GM18507 (cell line): ENCODE results near the gene ANAPC2.

Source experiments
- DNase-seq: peaks from one replicate; pipeline ENCODE4 v3.0.0; 2011; ENCODE audit warnings: low read depth; ENCODE audit not compliant: insufficient read length; ENCODE audit errors: extremely low spot score
- FAIRE-seq: peaks from 2 replicates; lab custom pipeline; 2011; peaks lifted over from hg19 to GRCh38; lab: Jason Lieb, UNC

The ANAPC2 gene

DNA sequence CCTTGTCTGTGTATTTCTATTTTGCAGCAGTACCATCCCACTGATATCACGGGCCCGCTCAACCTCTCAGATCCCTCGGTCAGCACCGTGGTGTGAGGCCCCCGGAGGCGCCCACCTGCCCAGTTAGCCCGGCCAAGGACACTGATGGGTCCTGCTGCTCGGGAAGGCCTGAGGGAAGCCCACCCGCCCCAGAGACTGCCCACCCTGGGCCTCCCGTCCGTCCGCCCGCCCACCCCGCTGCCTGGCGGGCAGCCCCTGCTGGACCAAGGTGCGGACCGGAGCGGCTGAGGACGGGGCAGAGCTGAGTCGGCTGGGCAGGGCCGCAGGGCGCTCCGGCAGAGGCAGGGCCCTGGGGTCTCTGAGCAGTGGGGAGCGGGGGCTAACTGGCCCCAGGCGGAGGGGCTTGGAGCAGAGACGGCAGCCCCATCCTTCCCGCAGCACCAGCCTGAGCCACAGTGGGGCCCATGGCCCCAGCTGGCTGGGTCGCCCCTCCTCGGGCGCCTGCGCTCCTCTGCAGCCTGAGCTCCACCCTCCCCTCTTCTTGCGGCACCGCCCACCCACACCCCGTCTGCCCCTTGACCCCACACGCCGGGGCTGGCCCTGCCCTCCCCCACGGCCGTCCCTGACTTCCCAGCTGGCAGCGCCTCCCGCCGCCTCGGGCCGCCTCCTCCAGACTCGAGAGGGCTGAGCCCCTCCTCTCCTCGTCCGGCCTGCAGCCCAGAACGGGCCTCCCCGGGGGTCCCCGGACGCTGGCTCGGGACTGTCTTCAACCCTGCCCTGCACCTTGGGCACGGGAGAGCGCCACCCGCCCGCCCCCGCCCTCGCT, 20.4 kb downstream of the ANAPC2 start:
- DNase-seq: no peak
- no peak for FAIRE-seq

DNA sequence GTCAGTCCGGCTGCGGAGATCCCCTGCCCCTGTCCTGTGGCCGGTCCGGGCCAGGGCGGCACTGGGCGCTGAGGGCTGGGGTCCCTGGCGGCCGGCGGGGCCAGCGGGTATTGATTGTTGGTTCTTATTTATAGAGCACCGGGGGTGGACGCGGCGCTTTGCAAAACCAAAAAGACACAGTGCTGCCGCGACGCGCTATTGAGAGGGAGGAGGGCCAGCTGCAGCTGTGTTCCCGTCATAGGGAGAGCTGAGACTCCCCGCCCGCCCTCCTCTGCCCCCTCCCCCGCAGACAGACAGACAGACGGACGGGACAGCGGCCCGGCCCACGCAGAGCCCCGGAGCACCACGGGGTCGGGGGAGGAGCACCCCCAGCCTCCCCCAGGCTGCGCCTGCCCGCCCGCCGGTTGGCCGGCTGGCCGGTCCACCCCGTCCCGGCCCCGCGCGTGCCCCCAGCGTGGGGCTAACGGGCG, 21.0 kb downstream of the ANAPC2 start:
- FAIRE-seq: no peak
- no peak for DNase-seq

DNA sequence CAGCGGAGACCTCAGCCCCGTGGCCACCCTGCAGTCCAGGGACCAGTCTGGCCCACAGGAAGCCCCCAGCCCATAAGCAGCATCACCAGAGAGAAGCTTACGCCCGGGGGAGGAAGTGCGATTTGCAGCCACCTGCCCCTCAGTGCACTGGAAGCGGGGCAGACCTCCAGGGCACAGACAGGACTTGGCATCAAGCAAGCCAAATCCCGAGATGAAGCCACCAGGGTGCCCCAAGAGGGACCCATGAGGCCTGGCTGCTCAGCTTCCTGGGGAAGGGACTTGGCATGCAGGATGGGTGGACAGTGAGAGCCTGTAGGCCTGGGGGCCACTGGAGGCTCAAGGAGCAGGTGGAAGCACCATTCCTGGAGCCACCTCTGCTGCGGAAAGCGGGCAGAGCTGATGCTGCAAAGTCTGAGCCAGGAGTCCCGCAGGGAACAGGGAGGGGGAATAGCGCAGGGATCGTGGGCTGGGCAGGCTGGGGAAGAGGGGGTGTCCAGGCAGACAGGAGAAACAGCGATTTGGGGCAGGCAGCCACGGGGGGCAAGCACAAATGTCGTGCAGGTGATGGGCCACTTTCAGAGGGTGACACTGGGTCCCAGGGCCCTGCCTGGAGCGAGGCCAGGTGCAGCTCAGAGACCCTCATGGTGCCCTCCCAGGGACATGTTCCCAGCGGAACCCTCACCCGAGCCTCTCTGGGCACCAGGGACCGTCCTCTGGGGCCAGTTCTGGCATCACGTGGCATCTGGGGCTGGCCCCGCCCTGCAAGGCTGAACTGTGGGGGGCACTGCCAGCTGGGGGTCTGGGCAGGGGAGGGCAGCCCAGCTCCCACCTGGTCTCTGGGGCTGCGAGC, 21.8 kb downstream of the ANAPC2 start:
- DNase-seq (no peak), FAIRE-seq (no peak)

DNA sequence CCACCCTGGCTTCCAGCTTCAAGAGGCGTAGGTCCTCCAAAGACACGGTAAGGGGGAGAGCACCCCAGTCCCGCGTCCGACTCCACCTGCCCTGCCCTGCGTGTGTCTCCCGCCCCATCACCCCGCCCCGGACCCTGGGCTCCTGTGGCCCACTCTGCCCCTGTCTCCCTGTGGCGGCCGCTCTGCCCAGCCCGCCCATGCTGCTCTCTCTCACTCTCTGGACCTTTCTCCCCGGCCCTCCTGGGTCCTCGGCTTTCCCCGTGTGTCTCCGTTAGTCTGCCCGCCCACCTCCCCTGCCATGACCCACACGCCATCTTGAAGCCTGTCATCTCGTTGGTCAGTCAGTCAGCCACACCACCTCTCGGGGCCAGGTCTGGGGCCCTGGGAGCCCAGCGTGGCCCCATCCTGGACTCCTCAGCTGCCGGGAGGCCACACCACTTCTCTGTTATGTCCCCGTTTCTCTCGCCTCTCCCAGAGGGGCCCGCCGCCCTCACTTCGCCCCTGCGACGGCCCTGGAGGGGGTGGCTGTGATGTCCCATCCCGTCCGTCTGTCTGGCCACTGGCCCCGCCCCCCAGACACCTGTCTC, 23.0 kb downstream of the ANAPC2 start:
- no peak for FAIRE-seq
- no peak for DNase-seq

- FAIRE-seq: no peak
- DNase-seq: no peak
Observed at GRCh38 chr9:137164370-137165249, 23.8 kb downstream of the ANAPC2 start.

GRCh38 chr9:137163805-137164204, 24.6 kb downstream of the ANAPC2 start:
- FAIRE-seq (no peak), DNase-seq (no peak)

GRCh38 chr9:137163365-137163715, 25.0 kb downstream of the ANAPC2 start:
- DNase-seq (no peak), FAIRE-seq (no peak)

- DNase-seq (no peak), FAIRE-seq (no peak)
Observed at GRCh38 chr9:137162505-137163364, 25.6 kb downstream of the ANAPC2 start.

DNA sequence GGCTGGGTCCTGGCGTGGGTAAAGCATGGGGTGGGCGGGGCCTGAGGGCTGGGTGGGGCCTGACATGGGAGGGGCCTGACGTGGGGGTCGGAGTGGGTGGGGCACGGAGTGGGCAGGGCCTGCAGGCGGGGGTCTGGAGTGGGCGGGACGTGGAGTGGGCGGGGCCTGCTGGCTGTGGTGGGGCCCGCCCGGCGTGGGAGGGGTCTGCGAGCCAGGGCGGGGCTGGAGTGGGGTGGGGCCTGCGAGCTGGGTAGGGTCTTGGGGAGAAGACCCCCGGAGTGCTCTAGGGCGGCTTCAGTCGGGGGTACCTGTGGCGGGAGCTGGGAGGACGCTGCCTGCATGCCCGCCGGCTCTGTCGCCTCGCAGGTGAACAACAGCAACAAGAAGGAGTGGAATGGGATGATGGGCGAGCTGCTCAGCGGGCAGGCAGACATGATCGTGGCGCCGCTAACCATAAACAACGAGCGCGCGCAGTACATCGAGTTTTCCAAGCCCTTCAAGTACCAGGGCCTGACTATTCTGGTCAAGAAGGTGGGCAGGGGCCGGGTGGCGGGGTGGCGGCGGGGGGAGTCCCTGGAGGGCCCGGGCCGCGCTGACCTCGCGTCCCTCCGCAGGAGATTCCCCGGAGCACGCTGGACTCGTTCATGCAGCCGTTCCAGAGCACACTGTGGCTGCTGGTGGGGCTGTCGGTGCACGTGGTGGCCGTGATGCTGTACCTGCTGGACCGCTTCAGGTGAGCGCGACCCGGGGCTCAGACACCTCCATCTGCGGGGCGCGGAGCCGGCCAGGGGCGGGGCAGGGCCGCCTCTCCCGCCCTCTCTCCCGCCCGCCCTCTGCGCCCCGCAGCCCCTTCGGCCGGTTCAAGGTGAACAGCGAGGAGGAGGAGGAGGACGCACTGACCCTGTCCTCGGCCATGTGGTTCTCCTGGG, 26.5 kb downstream of the ANAPC2 start:
- no peak for DNase-seq
- no peak for FAIRE-seq

DNA sequence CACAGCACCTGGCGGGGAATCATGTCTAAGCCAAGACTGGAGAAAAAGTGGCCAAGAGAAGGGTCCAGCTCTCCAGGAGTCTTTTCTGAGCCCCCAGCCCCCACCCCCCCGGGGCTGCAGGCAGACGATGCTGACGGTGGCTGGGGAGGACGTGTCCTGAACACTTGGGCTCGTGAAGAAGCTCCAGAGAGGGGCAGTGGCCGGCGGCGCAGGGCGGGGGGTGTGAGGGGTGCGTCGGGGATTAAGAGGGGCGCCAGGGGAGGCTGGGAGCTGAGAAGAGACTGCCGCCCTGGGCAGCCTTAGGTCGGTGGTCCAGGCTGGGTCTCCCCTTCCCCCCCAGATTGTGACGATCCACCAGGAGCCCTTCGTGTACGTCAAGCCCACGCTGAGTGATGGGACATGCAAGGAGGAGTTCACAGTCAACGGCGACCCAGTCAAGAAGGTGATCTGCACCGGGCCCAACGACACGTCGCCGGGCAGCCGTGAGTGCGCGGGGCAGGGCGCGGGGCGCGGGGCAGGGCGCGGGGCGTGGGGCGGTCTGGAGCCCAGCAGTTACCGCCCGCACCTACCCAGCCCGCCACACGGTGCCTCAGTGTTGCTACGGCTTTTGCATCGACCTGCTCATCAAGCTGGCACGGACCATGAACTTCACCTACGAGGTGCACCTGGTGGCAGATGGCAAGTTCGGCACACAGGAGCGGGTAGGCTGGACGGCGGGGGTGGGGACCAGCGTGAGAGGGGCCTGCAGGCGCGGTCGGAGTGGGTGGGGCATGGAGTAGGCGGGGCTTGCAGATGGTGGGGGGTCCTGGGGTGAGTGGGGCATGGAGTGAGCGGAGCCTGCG, 27.4 kb downstream of the ANAPC2 start:
- DNase-seq: no peak
- FAIRE-seq: no peak

DNA sequence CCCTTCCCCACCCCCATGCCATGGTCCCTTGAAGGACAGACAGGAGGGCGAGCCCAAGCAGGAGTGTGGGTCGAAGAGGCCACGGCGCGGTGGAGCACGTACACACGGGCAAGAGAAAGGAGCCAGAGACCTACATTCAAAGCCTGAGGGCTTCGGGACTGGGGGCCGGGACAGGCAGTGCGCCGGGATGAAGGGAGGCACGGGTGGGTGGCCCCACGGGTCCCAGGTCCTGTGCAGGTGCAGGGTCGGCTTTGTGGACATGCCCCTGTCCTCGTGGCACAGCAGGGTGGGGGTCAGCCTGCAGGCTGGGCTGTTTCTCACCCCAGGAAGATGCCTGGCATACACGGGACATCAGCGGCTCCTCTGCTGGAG, 28.3 kb downstream of the ANAPC2 start:
- DNase-seq: no peak
- no peak for FAIRE-seq

- DNase-seq (no peak), FAIRE-seq (peak; percentile 82)
Observed at GRCh38 chr9:137159105-137160053, 29.0 kb downstream of the ANAPC2 start.

DNA sequence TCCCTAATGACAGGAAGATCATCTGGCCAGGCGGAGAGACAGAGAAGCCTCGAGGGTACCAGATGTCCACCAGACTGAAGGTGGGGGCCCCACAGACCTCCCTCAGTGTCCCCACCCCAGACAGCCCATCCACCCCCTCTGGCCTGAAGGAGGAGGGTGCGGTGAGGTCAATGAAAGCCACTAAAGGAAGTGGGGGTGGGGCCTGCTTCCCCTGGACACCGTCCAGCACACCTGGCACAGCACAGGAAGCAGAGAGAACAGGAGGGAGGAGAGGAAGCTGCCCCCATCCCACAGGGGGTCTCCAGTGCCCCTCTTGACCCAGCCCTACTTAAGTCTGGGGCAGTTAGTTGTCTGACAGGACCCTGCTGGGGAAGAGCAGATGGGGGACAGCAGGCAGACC, 29.7 kb downstream of the ANAPC2 start:
- no peak for DNase-seq
- FAIRE-seq: peak; percentile 68

GRCh38 chr9:137157618-137158415, 30.5 kb downstream of the ANAPC2 start:
- no peak for FAIRE-seq

More at GRCh38 chr9:137157618-137158415, 30.5 kb downstream of the ANAPC2 start:
- no peak for DNase-seq
